ENCODE measurements around the gene MAG.
"Not testable (repeated sequence)": the region's sequence is repeated elsewhere in the genome, so short reads cannot be mapped to it uniquely, and the experiment has no call there.

Gene MAG

DNA sequence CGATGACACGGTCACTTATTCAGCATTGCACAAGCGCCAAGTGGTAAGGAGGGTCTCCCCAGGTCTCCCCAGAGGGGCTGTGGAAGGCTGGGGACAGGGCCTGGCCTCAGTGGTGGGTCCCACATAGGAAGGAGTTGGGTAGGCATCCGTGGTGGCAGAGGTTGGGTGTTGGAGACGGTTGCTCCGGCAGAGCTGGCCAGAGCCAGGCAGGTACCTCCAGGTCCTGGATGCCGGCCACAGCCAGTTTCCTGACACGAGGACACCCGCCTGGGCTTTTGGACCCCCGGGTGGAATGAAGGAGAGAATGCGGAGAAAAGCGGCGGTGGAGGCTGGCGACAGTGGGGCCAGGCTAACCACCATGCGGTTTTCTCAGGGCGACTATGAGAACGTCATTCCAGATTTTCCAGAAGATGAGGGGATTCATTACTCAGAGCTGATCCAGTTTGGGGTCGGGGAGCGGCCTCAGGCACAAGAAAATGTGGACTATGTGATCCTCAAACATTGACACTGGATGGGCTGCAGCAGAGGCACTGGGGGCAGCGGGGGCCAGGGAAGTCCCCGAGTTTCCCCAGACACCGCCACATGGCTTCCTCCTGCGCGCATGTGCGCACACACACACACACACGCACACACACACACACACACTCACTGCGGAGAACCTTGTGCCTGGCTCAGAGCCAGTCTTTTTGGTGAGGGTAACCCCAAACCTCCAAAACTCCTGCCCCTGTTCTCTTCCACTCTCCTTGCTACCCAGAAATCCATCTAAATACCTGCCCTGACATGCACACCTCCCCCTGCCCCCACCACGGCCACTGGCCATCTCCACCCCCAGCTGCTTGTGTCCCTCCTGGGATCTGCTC, 54.5 kb downstream of the MAG start:
- DNase-seq (ENCODE audit: low spot score): peak; percentile 37

- peak; percentile 32 for DNase-seq (ENCODE audit: low spot score)
Observed at GRCh38 chr19:35347171-35347929, 55.4 kb downstream of the MAG start, which contains the start of gene FFAR1. Gene FFAR1 (plus strand): TSS chr19:35347902. CDS start chr19:35351552, 3,650 bp downstream.

GRCh38 chr19:35347930-35348298, 56.0 kb downstream of the MAG start:
- no peak for DNase-seq (ENCODE audit: low spot score)

DNA sequence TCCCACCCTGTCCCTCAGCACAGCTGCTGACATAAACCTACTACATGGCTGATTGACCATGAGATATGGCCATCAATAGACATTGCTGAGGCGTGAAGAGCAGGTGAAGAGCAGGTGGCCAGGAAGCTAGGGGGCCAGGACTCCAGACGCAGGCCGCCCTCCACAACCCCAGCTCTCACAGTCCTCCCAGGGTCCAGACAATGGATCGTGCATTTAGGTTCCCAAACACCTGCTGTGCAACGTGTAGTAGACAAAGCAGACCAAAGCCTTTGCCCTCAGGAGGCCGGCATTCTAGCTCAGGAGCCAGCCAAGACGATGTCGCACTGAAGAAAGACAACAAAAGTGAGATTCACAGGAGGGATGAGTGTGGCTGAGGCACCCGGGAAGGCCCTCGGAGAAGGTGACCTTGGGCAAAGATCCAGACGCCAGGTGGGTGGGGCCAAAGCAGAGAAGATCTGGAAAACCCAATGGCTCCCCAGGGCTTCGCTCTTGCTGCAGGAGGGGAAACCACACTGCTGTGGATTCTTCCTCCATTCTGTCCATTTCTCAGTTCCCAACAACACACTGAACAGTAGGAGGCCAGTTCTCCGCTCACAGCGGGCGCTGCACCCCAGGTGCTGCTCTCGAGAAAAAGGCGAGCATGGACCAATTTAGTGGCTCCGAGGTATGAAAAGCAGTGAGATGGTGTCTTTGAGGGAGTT, 57.1 kb downstream of the MAG start:
- DNase-seq (ENCODE audit: low spot score): peak; percentile 36

GRCh38 chr19:35349614-35350521, 57.9 kb downstream of the MAG start:
- DNase-seq (ENCODE audit: low spot score): peak; percentile 29

- DNase-seq (ENCODE audit: low spot score): peak; percentile 38
Observed at GRCh38 chr19:35350591-35350990, 58.6 kb downstream of the MAG start.

DNA sequence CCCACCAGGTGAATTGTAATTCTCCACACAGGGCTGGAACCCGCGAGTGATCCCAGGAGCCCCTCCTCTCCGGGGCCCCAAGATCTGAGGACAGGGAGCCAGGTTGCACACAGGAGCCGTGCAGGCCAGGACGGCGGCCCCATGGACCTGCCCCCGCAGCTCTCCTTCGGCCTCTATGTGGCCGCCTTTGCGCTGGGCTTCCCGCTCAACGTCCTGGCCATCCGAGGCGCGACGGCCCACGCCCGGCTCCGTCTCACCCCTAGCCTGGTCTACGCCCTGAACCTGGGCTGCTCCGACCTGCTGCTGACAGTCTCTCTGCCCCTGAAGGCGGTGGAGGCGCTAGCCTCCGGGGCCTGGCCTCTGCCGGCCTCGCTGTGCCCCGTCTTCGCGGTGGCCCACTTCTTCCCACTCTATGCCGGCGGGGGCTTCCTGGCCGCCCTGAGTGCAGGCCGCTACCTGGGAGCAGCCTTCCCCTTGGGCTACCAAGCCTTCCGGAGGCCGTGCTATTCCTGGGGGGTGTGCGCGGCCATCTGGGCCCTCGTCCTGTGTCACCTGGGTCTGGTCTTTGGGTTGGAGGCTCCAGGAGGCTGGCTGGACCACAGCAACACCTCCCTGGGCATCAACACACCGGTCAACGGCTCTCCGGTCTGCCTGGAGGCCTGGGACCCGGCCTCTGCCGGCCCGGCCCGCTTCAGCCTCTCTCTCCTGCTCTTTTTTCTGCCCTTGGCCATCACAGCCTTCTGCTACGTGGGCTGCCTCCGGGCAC, 59.6 kb downstream of the MAG start:
- DNase-seq (ENCODE audit: low spot score): peak; percentile 36

GRCh38 chr19:35352177-35352447, 60.2 kb downstream of the MAG start:
- DNase-seq (ENCODE audit: low spot score): peak; percentile 43

GRCh38 chr19:35352448-35353304, 60.7 kb downstream of the MAG start:
- DNase-seq (ENCODE audit: low spot score): peak; percentile 80

- DNase-seq (ENCODE audit: low spot score): peak; percentile 10
Observed at GRCh38 chr19:35353635-35354034, 61.7 kb downstream of the MAG start.

GRCh38 chr19:35354898-35355297, 62.9 kb downstream of the MAG start:
- no peak for DNase-seq (ENCODE audit: low spot score)

DNA sequence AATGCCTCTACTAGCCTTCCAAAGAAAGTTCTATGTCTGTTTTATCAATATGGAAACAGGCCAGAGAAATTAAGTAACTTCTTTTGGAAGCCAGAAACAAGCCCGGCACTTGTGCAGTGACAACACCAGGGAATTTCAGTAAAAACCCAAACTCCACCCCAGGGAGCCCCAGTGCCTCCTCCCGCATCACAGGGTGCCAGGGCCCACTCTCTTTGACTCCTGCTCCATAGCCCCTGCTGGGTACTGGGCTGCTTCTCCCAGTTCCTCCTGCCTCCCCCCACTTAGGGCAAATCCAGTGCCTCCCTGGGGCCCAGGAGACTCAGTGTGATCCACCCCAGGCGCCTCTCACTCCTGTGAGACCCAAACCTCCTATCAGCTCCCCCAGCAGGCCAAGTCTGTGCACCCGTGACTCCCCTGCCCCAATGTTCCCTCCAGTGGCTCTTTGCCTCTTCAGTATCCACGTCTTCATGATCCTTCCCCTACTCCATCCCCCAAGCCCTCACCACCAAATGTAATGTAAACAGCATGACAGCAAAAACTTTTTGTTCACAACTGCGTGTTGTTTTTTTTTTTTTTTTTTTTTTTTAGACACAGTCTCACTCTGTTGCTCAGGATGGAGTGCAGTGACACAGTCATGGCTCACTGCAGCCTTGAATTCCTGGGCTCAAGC, 64.0 kb downstream of the MAG start:
- DNase-seq (ENCODE audit: low spot score): no peak

DNA sequence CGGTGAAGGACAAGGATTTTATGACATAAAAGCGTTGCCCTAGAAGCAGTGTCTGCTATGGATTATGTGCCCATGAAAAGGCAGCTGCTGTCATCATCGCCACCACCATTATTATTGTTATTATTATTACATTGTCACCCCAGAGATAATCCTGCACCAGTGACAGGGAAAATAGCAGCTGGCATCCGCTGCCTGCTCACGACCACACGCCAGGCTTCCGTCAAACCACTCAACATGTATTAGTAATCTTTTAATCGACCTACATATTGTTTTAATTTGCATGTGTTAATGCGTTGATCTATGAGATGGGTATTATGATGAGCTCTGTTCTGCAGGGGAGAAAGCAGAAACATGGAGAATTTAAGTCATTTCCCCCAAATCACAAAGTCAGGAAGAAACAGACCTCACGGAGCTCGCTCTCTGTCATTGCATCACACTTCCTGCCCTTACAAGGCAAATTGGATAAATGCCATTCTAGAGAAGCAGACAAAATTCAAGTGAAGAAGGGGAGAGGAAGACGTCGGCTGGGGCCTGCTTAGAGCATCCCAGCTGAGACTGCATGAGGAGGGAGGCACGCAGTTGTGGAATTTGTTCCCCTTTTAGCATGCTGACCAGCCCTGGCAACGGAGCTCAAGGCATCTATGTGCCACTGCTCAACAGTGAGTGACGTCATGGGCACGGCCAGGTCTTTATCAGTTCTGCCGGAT, 66.1 kb downstream of the MAG start, which contains the start of gene FFAR3:
Gene FFAR3 (plus strand): TSS at position 594 of the 707 bp plus-strand sequence. CDS start 431 bp downstream, outside the sequence.
- DNase-seq (ENCODE audit: low spot score): no peak

DNA sequence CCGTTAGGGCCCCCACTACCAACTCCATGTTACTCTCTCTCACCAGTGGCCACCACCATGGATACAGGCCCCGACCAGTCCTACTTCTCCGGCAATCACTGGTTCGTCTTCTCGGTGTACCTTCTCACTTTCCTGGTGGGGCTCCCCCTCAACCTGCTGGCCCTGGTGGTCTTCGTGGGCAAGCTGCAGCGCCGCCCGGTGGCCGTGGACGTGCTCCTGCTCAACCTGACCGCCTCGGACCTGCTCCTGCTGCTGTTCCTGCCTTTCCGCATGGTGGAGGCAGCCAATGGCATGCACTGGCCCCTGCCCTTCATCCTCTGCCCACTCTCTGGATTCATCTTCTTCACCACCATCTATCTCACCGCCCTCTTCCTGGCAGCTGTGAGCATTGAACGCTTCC, 66.9 kb downstream of the MAG start:
- DNase-seq (ENCODE audit: low spot score): not testable (repeated sequence)

GRCh38 chr19:35359395-35359794, 67.4 kb downstream of the MAG start:
- peak; percentile 5 for DNase-seq (ENCODE audit: low spot score)

DNA sequence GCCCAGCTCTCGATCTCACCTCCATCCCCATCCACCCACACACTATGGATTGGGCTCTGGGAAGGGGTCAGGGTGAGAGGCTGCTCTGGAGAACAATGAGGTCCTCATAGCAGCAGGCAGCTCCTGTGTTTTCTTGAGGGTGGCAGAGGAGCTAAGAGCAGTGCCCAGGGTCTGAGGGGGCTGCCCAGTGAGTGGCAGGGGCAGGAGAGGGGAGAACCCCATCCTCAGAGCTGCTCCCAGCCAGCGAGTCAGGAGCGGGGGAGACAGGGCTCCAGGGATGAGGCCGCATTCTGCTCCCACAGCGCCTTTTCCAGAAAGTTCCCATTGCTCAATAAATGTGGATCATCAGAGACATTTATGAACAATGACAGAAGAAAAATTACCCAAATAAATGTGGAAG, 68.1 kb downstream of the MAG start:
- DNase-seq (ENCODE audit: low spot score): not testable (repeated sequence)

DNA sequence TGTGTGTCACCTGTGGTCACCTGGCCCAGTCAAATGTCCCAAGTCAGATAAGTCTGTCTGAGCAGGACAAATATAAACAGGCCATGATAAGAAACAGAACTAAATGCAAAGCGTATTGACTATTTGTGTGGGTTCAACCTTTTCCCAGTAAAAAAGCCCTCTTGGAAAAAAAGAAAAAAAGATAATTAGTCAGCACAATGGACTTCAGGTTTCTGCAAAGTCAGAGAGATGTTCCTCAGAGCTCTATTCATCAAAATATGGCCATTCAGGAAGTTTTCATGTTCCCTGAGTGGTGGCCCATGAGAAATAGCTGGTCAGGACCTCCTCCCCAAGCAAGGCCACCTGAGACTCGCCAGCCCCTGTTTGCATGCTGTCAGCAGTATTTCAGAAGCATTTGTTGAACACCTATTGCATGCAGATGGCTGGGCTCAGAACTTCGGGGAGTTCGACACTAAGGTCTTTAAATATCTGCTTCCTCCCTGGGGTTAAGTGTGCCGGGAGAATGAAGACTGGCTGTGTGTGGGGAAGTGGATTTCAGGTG, 69.0 kb downstream of the MAG start:
- DNase-seq (ENCODE audit: low spot score): peak; percentile 3

- DNase-seq (ENCODE audit: low spot score): peak; percentile 14
Observed at GRCh38 chr19:35362261-35363000, 70.5 kb downstream of the MAG start.

All from ecto neural progenitor cell (in vitro differentiated cells).